Measurements from ENCODE around the gene LMAN2.

Gene LMAN2

DNA sequence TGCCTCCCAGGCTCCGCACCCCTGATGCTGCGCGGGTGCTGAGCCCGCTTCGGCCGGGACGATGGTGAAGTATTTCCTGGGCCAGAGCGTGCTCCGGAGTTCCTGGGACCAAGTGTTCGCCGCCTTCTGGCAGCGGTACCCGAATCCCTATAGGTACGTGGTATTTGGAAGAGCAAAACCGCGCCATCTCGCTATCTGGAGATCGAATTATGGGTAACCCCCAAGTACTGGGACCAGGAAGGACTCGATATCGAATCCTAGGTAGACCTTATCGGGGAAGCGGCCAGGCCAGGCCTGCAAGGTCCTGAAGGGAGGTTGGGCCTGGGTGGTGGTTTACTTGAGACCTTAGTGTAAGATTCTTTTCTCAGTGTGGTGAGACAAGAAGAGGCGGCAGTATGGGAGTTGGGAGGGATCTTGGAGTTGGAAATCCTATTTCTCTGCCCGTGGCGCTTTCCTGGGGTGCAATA lies 47.5 kb downstream of the LMAN2 start:
- no peak for DNase-seq

DNA sequence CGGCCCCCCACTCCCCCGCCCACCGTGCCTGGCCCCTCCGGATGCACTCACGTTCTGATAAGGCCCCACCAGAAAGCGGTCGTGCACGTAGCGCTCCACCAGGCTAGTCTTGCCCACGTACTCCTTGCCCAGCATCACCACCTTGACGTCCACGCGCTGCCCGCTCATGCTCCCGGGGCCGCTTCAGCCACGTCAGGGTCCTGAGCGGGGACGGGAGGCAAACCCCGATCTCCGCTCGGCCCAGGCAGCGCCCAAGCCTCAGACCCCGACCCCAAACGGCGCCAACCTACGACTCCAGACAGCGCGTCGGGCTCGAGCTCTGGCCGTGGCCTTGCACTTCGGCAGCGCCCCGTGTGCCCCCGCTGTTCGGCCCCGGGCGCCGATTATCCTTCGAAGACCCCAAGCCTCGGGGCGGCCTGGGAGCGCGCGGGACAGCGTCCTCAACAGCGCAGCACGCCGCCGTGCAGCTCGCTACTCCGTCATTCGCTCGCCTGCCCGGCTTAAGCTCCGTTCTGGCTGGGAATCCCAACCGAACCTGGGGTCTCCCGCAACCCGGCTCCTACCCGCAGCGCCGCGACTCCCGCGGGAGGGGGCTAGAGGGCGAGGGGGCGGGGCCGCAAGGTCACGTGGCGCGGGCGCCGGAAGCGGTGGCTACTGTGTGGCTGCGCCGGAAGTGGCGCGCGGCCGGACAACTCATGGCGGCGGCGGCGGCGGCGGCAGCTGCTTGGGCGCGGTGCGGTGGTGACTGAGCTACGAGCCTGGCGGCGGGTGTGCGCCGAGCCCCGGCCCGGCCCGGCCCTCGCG lies 48.1 kb downstream of the LMAN2 start, which contains the start of the genes PRELID1 and RAB24:
PRELID1 (plus strand) TSS at position 679 of the 804 bp plus-strand sequence. CDS start 187 bp downstream, outside the sequence.
RAB24 (minus strand) TSS at position 599 of the 804 bp plus-strand sequence; CDS start at position 168, 431 bp downstream.
- DNase-seq: peak; percentile 89

DNA sequence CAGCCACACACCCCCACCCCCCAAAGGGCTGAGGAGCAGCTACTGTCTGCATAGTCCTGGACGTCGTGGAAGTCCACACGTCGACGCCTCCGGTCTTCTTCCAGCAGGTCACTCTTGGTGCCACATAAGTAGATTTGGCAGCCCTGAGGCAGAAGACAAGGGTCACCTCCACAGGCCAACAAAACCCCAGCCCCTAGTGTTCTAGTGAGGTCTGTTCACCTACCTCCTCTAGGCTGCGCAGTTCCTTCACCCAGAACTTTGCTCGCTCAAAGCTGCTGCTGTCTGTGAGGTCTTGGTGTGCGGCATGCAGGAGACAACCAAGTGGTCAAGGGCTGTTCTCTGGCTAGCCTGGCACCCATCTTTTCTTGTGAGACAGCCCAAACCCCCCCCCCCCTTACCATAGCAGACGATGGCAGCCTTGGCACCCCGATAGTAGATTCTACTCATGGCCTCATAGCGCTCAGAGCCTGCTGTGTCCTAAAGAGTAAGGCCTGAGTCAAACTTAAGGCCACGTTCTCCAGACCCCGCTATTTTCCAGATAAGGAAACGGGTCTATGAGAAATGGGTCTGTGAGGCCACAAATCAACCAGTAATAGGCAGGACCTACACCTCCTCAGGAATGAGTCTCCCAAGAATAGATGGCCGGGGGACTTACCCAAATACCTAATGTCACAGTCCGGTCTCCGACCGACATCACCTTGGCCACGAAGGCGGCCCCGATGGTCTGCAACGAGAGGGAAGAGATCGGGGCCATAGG lies 48.9 kb downstream of the LMAN2 start:
- no peak for DNase-seq

DNA sequence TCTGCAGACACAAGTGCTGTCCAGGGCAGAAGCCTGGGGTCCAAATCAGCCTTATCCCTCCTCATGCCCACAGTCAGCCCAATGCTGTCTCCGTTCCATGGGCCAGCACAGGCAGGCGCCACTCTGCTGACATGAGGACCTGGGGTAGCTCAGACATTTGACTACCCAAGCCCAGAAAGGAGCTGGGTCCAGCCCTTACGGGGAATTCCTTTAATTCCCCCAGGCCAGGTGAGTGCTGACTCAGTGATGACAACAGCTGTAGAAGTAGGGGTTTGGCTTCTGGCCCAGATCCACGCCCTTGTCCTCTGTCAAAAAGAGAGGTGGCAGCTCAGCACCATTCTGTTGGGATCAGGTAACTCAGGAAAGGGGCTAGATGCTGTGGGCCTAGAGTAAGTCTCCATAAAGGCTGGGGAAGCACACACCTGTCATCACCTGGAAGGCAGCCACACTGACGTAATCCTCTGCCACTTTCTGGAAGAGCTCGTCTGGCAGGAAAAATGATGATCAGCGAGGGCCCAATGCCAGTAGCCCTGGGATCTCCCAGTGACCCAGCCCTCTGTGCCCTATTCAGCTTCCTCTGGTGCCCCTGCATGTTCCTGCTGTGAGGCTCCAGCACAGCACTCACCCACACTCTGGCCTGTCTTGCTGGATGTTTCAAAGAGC lies 49.8 kb downstream of the LMAN2 start:
- DNase-seq: no peak

DNA sequence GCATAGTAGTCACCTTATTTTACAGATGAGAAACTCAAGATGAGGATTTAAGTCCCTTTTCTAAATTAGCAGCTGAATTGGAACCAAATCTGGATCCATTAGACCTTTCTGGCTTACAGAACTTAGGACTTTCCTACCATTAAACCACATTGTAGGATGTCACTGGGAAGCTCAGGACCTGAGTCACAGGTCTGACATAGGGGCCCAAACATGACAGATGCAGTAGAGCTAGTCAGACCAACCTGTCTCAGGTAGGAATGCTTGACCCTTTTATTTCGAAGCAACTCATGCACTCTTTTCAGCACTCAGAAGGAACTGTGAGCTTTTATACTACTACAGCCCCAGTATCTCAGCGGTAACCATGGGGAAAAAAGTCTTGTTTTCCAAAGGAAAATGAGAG lies 50.5 kb downstream of the LMAN2 start:
- DNase-seq: no peak

DNA sequence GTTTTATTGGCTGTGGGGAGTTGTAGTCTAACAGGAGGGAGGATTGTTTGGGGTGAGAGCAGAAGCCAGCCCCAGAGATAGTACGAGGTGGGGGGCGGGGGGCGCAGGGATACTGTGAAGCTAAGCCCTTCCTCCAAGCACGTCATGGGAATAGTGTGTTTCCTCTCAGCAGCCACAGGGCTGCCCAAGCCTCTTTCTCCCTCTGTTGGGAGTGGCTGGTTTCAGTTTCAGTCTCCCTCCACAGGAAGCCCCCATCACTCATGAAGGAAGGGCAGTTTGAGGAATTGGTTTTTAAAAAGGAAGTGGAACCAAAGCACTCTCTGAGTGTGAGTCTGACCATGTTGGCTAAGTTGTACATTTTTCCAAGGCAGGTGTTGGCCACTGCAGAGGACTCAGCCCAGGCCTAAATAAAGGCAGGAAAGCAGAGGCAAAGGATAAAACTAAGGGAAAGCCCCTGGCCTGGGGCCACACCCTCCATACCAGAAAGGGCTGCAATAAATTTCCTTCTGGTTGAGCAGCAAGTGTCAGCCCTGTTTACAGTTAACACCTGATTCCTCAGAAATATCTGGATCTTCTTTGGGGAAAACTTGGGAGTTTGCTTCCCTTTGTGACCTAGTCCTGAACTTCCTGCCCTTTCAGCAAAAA lies 51.1 kb downstream of the LMAN2 start:
- peak; percentile 70 for DNase-seq

DNA sequence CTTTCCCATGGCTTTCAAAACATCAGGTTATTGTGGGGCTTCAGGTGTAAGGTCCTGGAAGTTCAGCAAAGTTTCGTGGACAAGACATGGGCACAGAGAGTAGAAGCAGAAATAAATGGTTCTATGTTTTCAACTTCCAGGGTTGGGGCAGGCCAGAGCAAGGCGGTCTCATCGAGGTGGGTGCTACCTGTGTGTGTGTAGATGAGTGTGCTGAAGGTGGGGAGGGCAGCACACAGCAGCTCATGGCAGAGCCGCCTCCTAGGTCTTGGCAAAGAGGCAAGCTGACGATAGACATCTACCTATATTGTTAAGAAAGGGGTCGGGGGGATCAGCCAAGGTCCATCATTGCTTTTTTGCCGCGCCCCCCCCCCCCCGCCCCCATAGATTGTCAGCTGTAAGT lies 51.8 kb downstream of the LMAN2 start:
- no peak for DNase-seq

DNA sequence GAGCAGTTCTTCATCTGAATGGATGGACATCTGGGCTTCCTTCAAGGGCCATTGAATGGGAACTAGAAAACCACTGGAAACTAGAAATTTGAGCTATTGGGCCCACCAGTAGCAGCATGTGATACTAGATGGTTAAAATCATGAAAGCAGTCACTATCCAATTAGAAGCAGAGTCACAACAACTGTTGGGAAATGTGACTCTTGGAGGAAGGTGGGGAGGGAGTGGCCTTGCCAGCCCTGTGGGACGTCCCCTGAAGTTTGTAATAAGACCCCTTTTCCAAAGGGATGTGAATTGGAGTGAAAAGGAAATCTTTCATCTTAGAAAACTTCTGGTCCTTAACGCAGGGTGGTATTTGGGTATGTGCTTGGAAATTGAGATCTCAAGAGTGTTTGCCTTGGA lies 53.5 kb downstream of the LMAN2 start:
- DNase-seq: no peak

DNA sequence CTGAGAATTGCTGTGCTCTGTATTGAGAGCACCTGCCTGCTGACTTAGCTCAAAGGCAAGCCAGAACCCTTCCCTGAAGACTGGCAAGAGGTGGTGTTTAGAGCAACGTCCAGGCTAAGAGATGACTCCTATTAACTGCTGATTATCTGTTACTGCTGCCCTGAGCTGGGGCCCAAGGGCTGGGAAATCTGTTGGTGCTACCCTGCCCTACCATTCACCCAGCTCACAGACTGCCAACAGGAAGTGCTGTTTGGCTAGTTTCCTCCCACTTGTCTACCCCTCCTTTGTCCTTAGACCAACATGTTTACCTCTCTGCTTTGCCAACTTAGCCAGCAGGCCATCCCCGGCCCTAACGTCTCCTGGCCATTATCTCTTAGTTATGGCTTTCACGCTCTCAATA lies 54.9 kb downstream of the LMAN2 start:
- DNase-seq: no peak

DNA sequence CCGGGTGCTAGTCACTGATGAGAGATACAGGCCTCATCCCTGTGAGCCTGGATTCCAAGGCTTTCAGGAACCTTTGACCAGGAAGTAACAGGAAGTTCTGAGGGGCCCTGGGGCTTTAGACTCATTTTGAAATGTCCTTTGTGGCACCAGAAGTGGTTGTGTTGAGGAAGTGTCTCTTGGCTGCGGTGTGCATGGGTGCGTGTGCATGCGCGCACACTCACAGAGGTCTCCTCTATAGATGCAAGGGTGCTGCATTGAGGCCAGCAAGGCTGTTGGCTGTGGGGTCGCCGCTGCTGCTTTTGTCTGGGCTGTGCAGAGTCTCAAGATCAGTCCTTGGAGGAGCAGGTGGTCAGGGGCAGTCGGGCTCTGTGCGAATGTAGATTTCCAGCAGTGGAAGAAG lies 55.5 kb downstream of the LMAN2 start:
- no peak for DNase-seq

DNA sequence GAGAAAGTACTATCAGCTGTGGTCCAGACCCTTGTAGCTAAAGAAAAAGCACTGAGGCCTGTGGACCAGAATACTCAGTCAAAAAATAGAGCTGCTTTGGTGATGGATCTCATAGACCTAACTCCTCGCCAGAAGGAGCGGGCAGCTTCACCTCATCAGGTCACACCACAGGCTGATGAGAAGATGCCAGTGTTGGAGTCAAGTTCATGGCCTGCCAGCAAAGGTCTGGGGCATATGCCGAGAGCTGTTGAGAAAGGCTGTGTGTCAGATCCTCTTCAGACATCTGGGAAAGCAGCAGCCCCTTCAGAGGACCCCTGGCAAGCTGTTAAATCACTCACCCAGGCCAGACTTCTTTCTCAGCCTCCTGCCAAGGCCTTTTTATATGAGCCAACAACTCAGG lies 56.8 kb downstream of the LMAN2 start:
- no peak for DNase-seq

DNA sequence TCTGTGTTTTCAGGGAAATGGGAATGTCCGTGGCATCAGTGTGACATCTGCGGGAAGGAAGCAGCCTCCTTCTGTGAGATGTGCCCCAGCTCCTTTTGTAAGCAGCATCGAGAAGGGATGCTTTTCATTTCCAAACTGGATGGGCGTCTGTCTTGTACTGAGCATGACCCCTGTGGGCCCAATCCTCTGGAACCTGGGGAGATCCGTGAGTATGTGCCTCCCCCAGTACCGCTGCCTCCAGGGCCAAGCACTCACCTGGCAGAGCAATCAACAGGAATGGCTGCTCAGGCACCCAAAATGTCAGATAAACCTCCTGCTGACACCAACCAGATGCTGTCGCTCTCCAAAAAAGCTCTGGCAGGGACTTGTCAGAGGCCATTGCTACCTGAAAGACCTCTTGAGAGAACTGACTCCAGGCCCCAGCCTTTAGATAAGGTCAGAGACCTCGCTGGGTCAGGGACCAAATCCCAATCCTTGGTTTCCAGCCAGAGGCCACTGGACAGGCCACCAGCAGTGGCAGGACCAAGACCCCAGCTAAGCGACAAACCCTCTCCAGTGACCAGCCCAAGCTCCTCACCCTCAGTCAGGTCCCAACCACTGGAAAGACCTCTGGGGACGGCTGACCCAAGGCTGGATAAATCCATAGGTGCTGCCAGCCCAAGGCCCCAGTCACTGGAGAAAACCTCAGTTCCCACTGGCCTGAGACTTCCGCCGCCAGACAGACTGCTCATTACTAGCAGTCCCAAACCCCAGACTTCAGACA lies 57.5 kb downstream of the LMAN2 start:
- no peak for DNase-seq

DNA sequence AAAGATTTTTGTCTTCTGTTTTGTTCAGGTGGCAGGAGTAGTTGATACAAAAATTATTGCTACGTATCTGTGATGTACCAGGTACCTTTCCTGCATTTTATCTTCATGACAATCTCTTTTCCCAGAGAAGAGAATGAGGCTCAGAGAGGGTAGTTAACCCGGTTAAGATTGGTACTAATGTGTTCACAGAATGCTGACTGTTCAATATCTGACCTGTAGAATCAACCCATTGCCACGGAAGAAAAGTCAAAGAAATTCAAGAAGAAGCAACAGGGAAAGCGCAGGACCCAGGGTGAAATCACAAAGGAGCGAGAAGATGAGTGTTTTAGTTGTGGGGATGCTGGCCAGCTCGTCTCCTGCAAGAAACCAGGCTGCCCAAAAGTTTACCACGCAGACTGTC lies 59.7 kb downstream of the LMAN2 start:
- DNase-seq: no peak

DNA sequence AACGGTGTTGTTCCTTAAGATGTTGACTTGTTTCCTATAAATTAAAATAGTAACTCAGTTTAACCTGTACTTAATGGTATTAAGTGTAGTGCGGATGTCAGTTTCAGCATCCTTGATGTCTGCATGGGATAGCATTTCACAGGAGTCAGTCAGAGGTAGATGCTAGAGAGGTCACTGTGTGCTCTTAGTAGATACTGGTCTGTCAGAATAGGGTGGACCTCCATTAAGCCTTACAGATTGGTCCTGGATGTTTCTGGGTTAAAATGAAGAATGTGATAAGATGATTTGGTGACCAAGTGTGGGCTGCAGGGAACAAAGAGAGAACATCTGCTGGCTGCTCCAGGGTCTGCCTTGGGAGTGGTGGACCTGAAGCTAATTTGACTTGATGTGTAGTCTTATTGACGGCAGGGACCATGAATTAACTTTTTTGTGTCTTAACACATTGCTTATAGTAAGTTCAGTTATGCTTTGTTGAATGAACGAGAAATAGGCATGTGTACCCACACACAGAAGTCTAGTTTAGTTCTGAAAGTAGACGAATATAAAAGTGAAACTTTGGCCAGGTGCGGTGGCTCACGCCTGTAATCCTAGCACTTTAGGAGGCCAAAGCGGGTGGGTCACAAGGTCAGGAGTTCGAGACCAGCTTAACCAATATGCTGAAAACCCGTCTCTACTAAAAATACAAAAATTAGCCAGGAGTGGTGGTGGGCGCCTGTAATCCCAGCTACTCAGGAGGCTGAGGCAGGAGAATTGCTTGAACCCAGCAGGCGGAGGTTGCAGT lies 60.5 kb downstream of the LMAN2 start:
- no peak for DNase-seq

DNA sequence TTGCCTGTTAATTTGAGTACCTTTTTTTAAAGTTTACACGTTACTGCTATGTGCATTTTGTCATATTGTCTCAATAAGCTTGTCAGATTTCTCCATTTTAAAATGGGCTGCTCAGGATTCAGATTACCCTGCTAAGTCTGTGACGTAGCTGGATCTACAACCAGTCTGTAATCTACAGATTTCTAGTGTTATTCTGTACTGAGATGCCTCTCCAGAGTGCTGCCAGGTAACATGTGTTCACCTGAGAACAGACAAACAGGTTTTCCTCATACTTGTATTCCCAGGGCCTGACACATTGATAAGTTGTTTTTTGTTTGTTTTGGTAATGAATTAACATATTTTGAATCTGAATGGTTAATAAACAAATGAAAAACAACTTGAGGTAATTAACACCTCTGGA lies 63.3 kb downstream of the LMAN2 start:
- DNase-seq: no peak

Data from left hindlimb (tissue), 1 donor.